Inflammatory macrophage (primary cell): Measurements from ENCODE around the gene GAP43.
A peak's percentile ranks its signal among the peaks of the same experiment; 100 is the strongest.

Experiments
- DNase-seq, 2 donors: peaks; one replicate each; pipeline ENCODE4 v3.0.0-alpha.2; 2020 to 2022

Gene GAP43

GRCh38 chr3:115627180-115628074 lies 4.1 kb downstream of the GAP43 start:
- no peak for DNase-seq

DNA sequence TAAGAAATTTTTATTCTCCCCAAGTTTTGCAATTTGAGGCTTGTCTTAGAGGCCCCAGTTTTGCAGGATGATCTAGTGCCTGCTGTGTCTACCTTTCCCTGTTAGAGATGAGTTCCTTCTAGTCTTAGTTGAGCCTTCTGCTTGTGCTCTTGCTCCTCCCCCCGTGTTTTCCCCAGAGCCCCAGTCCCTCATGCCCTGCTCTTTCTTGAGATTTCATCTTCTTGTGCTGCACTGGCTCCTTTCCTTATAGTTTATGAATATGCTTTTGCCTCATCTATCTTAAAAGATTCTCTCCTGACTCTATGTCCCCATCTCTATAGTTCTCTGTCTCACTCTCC lies 4.7 kb downstream of the GAP43 start:
- DNase-seq = no peak

DNA sequence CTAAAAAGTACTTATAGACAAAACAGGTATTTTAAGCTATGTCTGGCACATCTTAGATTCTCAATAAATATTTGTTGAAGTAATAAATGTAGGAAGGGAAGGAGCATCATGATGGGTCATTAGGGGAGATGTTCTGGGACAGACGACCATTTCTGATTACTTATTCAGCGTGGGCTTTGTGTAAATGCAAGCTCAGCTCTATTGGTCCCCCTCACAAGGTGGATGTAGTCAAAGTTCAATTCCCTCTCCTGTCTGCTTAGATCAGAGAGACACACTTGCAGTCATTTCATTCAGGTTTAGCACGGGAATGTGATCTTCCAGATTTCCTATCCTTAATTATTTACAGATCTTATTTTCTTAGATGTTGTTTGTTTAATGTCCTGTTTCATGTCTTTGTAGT lies 7.5 kb downstream of the GAP43 start:
- no peak for DNase-seq

DNA sequence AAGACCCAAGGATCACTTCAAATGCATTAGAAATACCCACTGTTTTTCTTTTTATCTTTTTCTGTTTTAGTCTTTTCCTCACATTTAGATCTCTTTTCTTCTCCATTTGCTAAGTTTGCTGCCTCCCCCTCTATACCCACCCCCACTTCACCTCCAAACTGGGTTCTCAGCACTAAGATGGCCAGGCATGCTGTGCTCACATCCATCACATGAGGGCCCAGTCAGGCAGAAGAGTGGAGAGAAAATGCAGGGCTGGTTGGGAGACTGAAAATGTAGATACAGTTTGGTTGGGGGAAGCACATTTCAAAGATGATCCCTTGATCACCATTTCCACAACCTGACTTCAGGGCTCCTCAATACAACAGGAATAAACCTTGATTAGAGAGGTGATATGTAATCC lies 8.7 kb downstream of the GAP43 start:
- DNase-seq = no peak

DNA sequence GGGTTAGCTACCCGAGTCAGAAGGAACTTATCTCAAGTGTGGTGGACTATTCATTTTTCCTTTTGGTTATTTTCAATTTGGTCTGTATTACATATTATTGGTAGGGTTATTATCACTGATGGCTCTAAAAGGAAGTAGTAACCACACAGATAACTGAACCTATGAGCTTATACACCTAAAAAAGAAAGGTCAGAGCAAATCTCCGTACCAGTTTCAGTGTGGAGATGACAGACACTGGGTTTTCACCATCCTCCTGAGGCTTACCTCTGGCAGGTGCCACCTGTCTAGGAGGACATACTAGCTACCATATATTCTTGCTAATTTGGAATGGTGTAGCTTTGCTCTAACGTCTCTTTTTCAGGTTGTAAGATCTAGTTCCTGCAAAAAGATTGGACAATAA lies 10.2 kb downstream of the GAP43 start:
- DNase-seq = no peak

DNA sequence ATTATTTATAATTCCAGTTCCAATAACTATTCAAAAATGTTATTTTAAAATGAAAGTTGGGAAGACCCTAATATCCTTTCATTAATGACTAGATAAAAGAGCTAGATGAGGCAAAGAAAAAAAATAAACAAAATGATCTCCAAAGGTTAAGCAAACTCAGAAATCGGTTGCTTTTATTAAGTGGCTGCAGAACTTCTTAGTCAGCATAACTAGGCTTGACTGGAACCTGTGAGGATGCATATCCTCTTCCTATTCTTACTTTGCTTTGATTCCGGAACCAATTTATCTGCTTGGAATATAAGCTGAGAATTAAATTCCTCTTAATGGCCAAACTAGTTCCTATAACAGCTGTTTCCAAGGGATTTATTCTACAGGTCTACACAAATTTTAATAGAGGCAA lies 10.7 kb downstream of the GAP43 start:
- DNase-seq = no peak

- no peak for DNase-seq
Observed at GRCh38 chr3:115635406-115635805, 12.1 kb downstream of the GAP43 start.

- no peak for DNase-seq
Observed at GRCh38 chr3:115638241-115638640, 14.9 kb downstream of the GAP43 start.

- no peak for DNase-seq
Observed at GRCh38 chr3:115638991-115639390, 15.7 kb downstream of the GAP43 start.

DNA sequence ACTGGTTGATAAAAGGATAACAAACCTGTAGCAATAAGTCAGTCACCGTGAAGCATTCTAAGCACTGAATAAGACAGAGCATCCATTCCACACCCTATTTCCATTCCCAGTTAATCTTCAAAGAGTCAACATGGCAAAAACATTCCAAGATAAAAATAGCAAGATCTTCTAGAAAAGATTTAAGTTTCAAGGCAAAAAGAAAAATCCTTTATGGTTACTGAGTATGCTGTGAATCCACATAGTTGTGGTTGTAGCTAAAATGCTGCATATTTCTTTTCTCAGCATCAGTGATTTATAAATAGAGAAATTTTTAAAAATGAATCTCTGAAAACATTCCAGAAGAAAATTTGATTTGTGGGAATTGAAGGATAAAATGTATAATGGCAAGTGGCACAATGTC lies 21.1 kb downstream of the GAP43 start:
- DNase-seq = no peak

DNA sequence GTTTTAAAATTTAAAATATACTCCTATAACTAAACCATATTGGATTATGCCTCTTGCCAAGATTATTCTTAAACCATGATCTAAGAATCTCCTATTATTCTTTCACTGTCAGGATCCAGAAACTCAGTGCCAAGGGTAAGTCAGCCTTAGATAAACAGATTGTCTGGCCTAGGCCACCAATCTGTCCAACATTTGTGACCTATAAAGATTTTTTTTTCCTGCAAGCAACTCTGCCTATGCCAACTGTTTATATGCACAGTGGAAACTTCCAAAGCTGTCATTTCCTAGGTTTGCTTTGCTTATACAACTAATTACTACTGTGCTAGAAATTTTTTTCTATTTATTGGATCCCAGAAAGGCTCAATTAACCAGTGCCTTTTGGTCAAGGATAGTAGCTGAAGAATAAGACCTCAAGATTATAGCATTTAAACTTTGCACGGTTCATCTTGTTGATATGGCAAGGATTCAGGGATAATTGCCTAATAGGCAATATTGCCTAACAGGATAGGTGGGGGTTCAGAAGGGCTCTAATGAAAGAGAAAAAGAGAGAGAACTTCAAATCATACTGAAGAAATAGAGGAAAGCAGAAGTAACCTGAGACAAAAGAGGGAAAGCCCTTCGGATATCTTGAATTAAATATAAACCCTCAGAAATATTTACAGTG lies 22.8 kb downstream of the GAP43 start:
- no peak for DNase-seq

DNA sequence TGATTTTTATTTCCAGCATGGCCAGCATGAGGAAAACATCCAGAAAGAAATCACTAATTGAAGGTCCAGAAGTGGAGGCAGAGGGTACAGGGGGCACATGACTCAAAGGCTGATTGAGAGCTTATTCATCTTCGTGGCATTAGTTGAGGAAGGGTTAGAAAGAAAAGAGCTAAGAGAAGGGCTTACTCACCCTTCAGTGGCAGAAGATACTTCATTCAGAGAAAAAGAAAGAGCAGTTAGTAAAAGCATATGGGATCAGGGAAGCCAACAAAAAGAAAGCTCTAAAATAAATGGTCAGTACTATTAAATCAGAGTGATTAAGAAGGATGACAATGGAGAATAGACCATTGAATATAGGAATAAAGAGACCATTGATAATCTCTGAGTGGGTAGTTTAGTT lies 25.2 kb downstream of the GAP43 start:
- no peak for DNase-seq

DNA sequence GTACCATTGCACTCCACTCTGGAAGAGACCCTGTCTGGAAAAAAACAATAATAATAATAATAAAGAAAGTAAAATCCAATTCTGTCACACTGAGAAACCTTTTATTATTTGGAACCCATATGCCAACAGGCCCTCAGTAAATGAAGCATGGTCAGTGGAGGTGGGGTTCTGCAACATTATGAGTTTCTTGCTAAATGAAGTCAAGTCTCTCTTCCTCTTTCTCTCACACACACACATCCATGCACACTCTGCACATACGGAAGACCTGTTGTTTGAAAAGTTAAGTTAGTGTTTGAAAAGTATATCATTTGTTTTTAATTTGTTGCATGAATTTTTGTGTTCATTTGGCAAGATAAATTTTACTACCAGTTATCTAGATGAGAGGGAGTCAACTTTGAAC lies 27.8 kb downstream of the GAP43 start:
- peak; percentile 40 to 61 for DNase-seq

- DNase-seq = no peak
Observed at GRCh38 chr3:115651599-115651998, 28.3 kb downstream of the GAP43 start.

GRCh38 chr3:115652738-115653137 lies 29.4 kb downstream of the GAP43 start:
- DNase-seq = peak; percentile 40 to 42

DNA sequence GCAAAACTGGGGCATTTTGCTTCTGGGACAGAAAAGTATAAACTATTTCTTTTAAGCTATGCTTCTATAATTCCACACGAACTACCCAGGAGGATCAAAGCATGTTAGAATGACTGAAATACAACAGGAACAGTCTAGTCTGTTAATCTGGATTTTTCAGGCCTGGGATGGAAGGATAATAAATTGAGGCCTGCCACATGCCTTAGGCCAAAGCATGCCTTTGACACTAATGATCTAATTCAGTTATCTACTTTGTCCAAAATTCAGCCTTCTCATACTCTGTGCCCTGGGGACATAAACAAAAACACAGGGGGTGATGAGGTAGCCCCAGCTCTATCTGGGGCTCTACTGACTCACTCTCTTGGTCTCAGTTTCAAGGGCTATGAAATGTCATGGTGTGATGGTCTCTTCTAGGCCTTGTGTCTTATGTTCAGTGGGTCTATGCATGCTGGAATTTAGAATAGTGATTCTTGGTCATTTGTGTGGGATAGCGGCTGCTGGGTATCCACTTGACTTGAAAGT lies 32.5 kb downstream of the GAP43 start:
- no peak for DNase-seq

- no peak for DNase-seq
Observed at GRCh38 chr3:115657168-115657567, 33.9 kb downstream of the GAP43 start.

DNA sequence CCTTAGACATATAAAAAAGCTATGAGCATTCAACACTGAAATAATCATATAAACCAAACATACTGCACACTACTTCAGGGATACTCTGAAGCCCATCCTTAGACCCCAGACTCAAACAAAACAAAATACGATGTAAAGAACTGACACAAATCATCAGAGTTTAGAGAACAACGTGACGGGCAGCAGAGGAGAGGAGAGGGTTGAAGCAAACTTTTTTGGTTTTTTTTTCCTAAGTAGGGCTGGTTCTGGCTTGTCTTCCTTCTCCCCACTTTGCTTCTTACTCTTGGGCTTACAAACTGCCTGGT lies 34.7 kb downstream of the GAP43 start:
- no peak for DNase-seq

- peak; percentile 47 to 80 for DNase-seq
Observed at GRCh38 chr3:115658337-115659181, 35.2 kb downstream of the GAP43 start.

DNA sequence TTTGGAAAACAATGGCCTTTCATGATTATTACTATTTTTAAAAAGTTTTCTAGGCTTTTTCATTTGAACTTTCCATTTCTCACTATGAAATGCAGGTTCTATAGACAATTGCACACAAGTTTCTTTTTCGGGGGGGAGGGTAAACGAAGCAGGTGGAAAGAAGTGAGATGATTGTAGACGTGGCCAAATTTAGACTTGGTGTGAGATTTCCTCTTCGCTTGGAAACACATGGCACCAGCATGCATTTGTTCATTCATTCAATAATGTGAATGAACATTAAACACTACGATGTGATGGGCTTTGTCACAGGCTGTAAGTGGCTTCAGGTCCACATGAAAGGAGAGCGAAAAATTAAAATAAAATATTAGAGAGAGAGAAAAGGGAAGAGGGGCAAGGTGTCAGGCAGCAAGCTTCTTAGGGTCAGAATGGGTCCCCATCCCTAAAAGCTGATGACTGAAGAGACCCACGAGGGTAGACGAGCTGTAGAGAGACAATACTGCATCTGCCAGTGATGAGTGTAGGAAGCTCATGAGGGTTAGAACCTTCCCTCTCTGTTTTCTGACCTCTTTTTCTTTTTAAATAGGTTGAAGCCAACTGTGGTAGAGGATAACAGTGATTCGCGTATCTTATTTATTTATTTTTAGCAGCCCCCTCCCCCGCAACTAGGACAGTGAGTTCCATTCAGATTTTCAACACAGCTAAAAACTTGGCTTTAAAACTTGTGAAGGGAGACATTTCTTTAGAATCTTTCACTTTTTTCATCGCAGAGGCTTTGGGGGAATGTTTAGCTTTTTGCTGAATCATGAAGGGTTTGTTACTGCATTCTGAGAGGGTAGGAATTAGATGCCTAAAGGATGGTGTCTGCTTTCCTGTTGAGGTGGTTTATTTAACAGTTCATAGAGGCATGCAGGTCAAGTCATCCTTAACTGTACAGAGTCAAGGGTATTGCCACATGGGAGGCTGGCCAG lies 36.2 kb downstream of the GAP43 start:
- no peak for DNase-seq

- DNase-seq = no peak
Observed at GRCh38 chr3:115660646-115661337, 37.5 kb downstream of the GAP43 start.

DNA sequence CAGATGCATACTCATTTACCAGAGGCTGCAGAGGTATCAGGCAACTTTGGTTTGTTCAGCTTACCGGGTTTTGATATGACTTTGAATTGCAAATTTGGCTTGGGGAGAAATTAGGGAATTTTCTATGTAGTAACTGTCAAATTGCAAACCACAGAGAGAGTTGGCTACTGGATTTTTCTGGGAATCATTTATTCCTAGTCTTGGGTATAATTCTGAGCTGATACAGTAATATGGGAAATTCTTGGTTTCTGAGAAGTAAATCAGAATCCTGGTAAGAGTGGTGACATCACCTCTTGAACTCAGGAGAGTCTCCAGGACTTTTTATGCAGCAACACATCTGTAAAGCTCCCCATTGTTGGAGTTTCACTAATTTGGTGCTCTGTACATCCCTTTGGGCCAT lies 39.0 kb downstream of the GAP43 start:
- no peak for DNase-seq
